ENCODE measurements around the gene GALK2. TPM values are rescaled to one million over a fixed set of nuclear protein-coding genes. Genes with fewer than 3 reads are reported as not detected.
A peak's percentile ranks its signal among the peaks of the same experiment; 100 is the strongest.

GALK2 gene
- polyA plus RNA-seq, 1 donor (not counting 4 experiments of a cell fraction or from before 2014, with no cell fraction given) = 29.7 TPM

DNA sequence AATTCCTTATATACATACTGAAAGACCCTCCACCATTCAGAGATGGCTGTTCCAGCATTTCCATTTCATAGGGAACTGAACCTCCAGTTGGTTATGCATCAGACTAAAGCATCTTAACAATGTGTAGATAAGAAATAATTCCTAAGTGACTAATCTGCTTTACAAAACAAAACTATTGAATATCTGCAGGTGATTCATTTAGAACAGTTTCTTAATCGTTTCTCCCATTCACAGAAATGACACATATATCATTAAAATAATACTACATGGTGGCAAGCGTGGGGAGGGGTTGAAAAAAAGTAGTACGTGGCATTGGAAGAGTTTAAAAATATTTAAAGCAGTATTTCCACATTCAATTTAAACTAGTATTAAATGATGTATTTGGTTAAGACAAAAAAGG lies 34.1 kb upstream of the GALK2 start:
- peak overlapping the region; percentile 43 for H3K4me2 ChIP-seq (ENCODE audit: control insufficient read depth, extremely low read depth, insufficient read depth, low read depth, low read length)
- no peak overlapping the region for H2AFZ ChIP-seq (ENCODE audit: control insufficient read depth, low read length)
- H3K36me3 ChIP-seq (ENCODE audit: control insufficient read depth in 2 of 2, extremely low read depth in 1 of 2, insufficient read depth in 2 of 2, low read length in 2 of 2) = peaks cover 5 to 16% of the 10 kb centered on the region in 2 experiments
- no peak overlapping the region for H3K4me3 ChIP-seq (ENCODE audit: control insufficient read depth in 2 of 3, extremely low read depth in 1 of 3, insufficient read depth in 2 of 3, low read depth in 1 of 3, low read length in 3 of 3)
- peaks cover 13% of the 10 kb centered on the region for H3K79me2 ChIP-seq (ENCODE audit: control insufficient read depth, insufficient read depth, low read length)
- dilution Hi-C loops (cut with MboI; ENCODE audit: extremely low pct_ligation_motif_present, low sequenced_read_pairs) = loop anchor here (25.0 kb wide), 1 partner anchor 99 kb away; the partner anchor contains the start of gene SECISBP2L
- H3K9ac ChIP-seq (ENCODE audit: control insufficient read depth, extremely low read depth, insufficient read depth, low read length) = no peak overlapping the region
- H3K27me3 ChIP-seq (ENCODE audit: control insufficient read depth, extremely low read depth, insufficient read depth, low read length) = no peaks in the 10 kb centered on the region
- no peaks in the 10 kb centered on the region for H3K9me3 ChIP-seq (ENCODE audit: control insufficient read depth, low read depth, low read length)
- no peaks in the 10 kb centered on the region for H4K20me1 ChIP-seq (ENCODE audit: control insufficient read depth, extremely low read depth, insufficient read depth, low read length)
- DNase-seq (ENCODE audit: low read depth, low spot score) (no peak), FAIRE-seq (no peak)
- H3K4me1 ChIP-seq (ENCODE audit: control insufficient read depth, extremely low read depth, insufficient read depth, low read length) = peaks cover 19% of the 10 kb centered on the region
- H3K27ac ChIP-seq (ENCODE audit: control insufficient read depth, insufficient read depth, low read length) = peak overlapping the region; percentile 69
- TF ChIP-seq, protein P1, sequence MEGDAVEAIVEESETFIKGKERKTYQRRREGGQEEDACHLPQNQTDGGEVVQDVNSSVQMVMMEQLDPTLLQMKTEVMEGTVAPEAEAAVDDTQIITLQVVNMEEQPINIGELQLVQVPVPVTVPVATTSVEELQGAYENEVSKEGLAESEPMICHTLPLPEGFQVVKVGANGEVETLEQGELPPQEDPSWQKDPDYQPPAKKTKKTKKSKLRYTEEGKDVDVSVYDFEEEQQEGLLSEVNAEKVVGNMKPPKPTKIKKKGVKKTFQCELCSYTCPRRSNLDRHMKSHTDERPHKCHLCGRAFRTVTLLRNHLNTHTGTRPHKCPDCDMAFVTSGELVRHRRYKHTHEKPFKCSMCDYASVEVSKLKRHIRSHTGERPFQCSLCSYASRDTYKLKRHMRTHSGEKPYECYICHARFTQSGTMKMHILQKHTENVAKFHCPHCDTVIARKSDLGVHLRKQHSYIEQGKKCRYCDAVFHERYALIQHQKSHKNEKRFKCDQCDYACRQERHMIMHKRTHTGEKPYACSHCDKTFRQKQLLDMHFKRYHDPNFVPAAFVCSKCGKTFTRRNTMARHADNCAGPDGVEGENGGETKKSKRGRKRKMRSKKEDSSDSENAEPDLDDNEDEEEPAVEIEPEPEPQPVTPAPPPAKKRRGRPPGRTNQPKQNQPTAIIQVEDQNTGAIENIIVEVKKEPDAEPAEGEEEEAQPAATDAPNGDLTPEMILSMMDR (optimal IDR thresholded peaks at IDR 0.05 in 1 of 3, IDR thresholded peaks at IDR 0.05 in 1 of 3, conservative IDR thresholded peaks at IDR 0.05 in 1 of 3; ENCODE audit: extremely low read depth in 1 of 3, insufficient read depth in 2 of 3, low read length in 3 of 3) = no peak
- TF ChIP-seq EZH2 (IDR thresholded peaks at IDR 0.05; ENCODE audit: low read length) = no peak
- H3K9me1 ChIP-seq (ENCODE audit: control insufficient read depth, extremely low read depth, insufficient read depth, low read length) = no peaks in the 10 kb centered on the region

DNA sequence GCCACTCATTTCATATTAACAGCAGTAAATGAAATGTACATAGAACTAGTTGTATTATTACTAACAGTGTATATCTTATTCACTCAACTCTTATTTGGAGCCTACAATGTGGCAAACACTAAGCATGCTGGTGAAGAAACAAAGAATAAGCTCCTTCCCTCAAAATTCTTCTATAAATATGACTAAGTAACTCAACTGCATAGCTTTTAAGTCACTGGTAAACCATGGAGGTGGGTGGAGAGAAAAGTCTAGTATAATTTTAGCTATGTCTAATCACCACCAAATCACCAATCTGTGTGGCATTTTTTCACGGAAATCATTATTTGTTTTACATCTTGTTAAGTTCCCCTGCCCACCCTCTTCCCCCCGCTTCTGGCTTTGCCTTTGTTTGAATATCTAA lies 32.2 kb upstream of the GALK2 start:
- no peak overlapping the region for H3K27ac ChIP-seq (ENCODE audit: control insufficient read depth, insufficient read depth, low read length)
- no peak overlapping the region for H3K4me3 ChIP-seq (ENCODE audit: control insufficient read depth in 2 of 3, extremely low read depth in 1 of 3, insufficient read depth in 2 of 3, low read depth in 1 of 3, low read length in 3 of 3)
- no peak for TF ChIP-seq EZH2 (IDR thresholded peaks at IDR 0.05; ENCODE audit: low read length)
- TF ChIP-seq, protein P1 (optimal IDR thresholded peaks at IDR 0.05 in 1 of 3, IDR thresholded peaks at IDR 0.05 in 1 of 3, conservative IDR thresholded peaks at IDR 0.05 in 1 of 3; ENCODE audit: extremely low read depth in 1 of 3, insufficient read depth in 2 of 3, low read length in 3 of 3) = no peak
- H3K4me2 ChIP-seq (ENCODE audit: control insufficient read depth, extremely low read depth, insufficient read depth, low read depth, low read length) = no peak overlapping the region
- no peak for FAIRE-seq
- no peaks in the 10 kb centered on the region for H4K20me1 ChIP-seq (ENCODE audit: control insufficient read depth, extremely low read depth, insufficient read depth, low read length)
- peaks cover 20% of the 10 kb centered on the region for H3K79me2 ChIP-seq (ENCODE audit: control insufficient read depth, insufficient read depth, low read length)
- H3K9me1 ChIP-seq (ENCODE audit: control insufficient read depth, extremely low read depth, insufficient read depth, low read length) = no peaks in the 10 kb centered on the region
- H3K9me3 ChIP-seq (ENCODE audit: control insufficient read depth, low read depth, low read length) = no peaks in the 10 kb centered on the region
- peaks cover 14 to 23% of the 10 kb centered on the region in 2 experiments for H3K36me3 ChIP-seq (ENCODE audit: control insufficient read depth in 2 of 2, extremely low read depth in 1 of 2, insufficient read depth in 2 of 2, low read length in 2 of 2)
- DNase-seq (ENCODE audit: low read depth, low spot score) = no peak
- no peaks in the 10 kb centered on the region for H3K27me3 ChIP-seq (ENCODE audit: control insufficient read depth, extremely low read depth, insufficient read depth, low read length)
- H3K4me1 ChIP-seq (ENCODE audit: control insufficient read depth, extremely low read depth, insufficient read depth, low read length) = peaks cover 19% of the 10 kb centered on the region
- dilution Hi-C loops (cut with MboI; ENCODE audit: extremely low pct_ligation_motif_present, low sequenced_read_pairs) = loop anchor here (25.0 kb wide), 1 partner anchor 101 kb away; the partner anchor contains the start of gene SECISBP2L
- no peak overlapping the region for H2AFZ ChIP-seq (ENCODE audit: control insufficient read depth, low read length)
- H3K9ac ChIP-seq (ENCODE audit: control insufficient read depth, extremely low read depth, insufficient read depth, low read length) = no peak overlapping the region

All from keratinocyte (primary cell).